ENCODE measurements around the gene VSX1.

The VSX1 gene

GRCh38 chr20:25052255-25053194 is 29.4 kb downstream of the VSX1 start:
- H3K79me2 ChIP-seq (ENCODE audit: insufficient read depth, low read depth), result peaks cover 9% of the 10 kb centered on the region; the same call in 1 of the 2 replicates
- no peaks in the 10 kb centered on the region for H4K20me1 ChIP-seq (ENCODE audit: insufficient read depth)
- H3K4me2 ChIP-seq, result no peak overlapping the region
- no peak overlapping the region for H3K27ac ChIP-seq
- no peak overlapping the region for H3K4me3 ChIP-seq (IDR thresholded peaks at IDR 0.05; ENCODE audit: insufficient read depth, low read depth, low read length)
- H2AFZ ChIP-seq (ENCODE audit: low read depth), result no peak overlapping the region
- no peak for TF ChIP-seq CTCF (conservative IDR thresholded peaks at IDR 0.05; ENCODE audit: low read depth, low read length)
- peaks cover 23% of the 10 kb centered on the region for H3K4me1 ChIP-seq (ENCODE audit: low read depth, poor library complexity, severe bottlenecking)
- no peaks in the 10 kb centered on the region for H3K27me3 ChIP-seq (ENCODE audit: insufficient read depth, low read depth)
- no peaks in the 10 kb centered on the region for H3K36me3 ChIP-seq (ENCODE audit: insufficient read depth)
- no peak overlapping the region for H3K9ac ChIP-seq

- Histone ChIP-seq H3K27me3 (ENCODE audit: insufficient read depth, low read depth) (no peaks in the 10 kb centered on the region), H3K4me1 (ENCODE audit: low read depth, poor library complexity, severe bottlenecking) (peaks cover 23% of the 10 kb centered on the region), H3K36me3 (ENCODE audit: insufficient read depth) (no peaks in the 10 kb centered on the region), H3K4me3 (IDR thresholded peaks at IDR 0.05; ENCODE audit: insufficient read depth, low read depth, low read length) (no peak overlapping the region), H3K9ac (no peak overlapping the region), H4K20me1 (ENCODE audit: insufficient read depth) (no peaks in the 10 kb centered on the region), H2AFZ (ENCODE audit: low read depth) (no peak overlapping the region), H3K27ac (no peak overlapping the region), H3K4me2 (no peak overlapping the region), H3K79me2 (ENCODE audit: insufficient read depth, low read depth) (peaks cover 9% of the 10 kb centered on the region; the same call in 1 of the 2 replicates)
- TF ChIP-seq CTCF (conservative IDR thresholded peaks at IDR 0.05; ENCODE audit: low read depth, low read length), result no peak
Observed at GRCh38 chr20:25051386-25052155, 30.4 kb downstream of the VSX1 start.

- Histone ChIP-seq H3K79me2 (ENCODE audit: insufficient read depth, low read depth) (peaks cover 2% of the 10 kb centered on the region; the same call in 1 of the 2 replicates), H3K9ac (no peak overlapping the region), H3K4me2 (no peak overlapping the region), H4K20me1 (ENCODE audit: insufficient read depth) (no peaks in the 10 kb centered on the region), H3K4me1 (ENCODE audit: low read depth, poor library complexity, severe bottlenecking) (peaks cover 16% of the 10 kb centered on the region), H3K4me3 (IDR thresholded peaks at IDR 0.05; ENCODE audit: insufficient read depth, low read depth, low read length) (no peak overlapping the region), H3K36me3 (ENCODE audit: insufficient read depth) (no peaks in the 10 kb centered on the region), H2AFZ (ENCODE audit: low read depth) (no peak overlapping the region), H3K27ac (no peak overlapping the region), H3K27me3 (ENCODE audit: insufficient read depth, low read depth) (no peaks in the 10 kb centered on the region)
- no peak for TF ChIP-seq CTCF (conservative IDR thresholded peaks at IDR 0.05; ENCODE audit: low read depth, low read length)
Observed at GRCh38 chr20:25050501-25051350, 31.2 kb downstream of the VSX1 start.

- no peak overlapping the region for H3K4me3 ChIP-seq (IDR thresholded peaks at IDR 0.05; ENCODE audit: insufficient read depth, low read depth, low read length)
- H3K4me2 ChIP-seq, result no peak overlapping the region
- H2AFZ ChIP-seq (ENCODE audit: low read depth), result no peak overlapping the region
- no peaks in the 10 kb centered on the region for H3K27me3 ChIP-seq (ENCODE audit: insufficient read depth, low read depth)
- TF ChIP-seq CTCF (conservative IDR thresholded peaks at IDR 0.05; ENCODE audit: low read depth, low read length), result no peak
- H3K4me1 ChIP-seq (ENCODE audit: low read depth, poor library complexity, severe bottlenecking), result peaks cover 10% of the 10 kb centered on the region
- no peak overlapping the region for H3K9ac ChIP-seq
- no peaks in the 10 kb centered on the region for H3K36me3 ChIP-seq (ENCODE audit: insufficient read depth)
- no peaks in the 10 kb centered on the region; the same call in 1 of the 2 replicates for H3K79me2 ChIP-seq (ENCODE audit: insufficient read depth, low read depth)
- H3K27ac ChIP-seq, result no peak overlapping the region
- no peaks in the 10 kb centered on the region for H4K20me1 ChIP-seq (ENCODE audit: insufficient read depth)
Observed at GRCh38 chr20:25050082-25050481, 31.9 kb downstream of the VSX1 start.
